ENCODE results near the gene HOXB6.
A peak's percentile ranks its signal among the peaks of the same experiment; 100 is the strongest.

HOXB6 gene

DNA sequence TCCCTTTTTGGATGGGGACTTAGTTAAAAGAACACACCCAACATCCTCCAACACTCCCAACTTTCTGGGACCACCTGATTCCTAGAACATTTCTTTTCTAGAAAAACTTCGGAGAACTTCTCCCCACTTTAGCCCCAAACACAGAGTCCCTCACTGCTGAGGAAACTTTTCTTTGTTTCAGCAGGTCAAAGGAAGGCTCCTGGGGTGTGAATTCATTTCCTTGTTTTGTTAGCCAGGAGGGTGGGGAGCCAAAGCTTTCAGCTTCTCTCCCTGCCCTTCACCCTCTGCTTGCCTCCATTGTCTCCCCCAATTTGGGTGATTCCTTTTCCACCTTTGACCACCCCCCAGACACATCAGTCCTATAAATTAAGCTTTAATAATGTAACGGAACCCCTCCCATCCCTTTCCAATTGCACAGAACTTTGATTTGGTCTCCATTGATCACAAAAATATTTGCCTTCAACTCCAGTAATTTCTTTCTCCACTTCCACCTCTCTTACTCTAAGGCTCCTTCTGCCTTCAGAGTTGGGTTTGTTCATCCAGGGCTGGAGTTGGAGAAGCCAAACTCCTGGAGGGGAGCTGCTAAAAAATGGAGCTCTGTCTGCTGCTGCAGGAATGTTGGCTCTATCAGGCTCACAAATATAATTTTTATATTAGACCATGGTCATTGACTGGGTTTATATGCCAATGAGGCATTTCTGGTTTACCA, 37.0 kb downstream of the HOXB6 start:
- peak overlapping the region; percentile 75 for H3K27ac ChIP-seq (ENCODE audit: low read depth, low read length)
- peak overlapping the region in 4 of 5 donors; percentile 4 to 48 (median 44) for H3K4me3 ChIP-seq (ENCODE audit: low read depth in 1 of 5, low read length in 5 of 5)
- H3K4me1 ChIP-seq (ENCODE audit: control insufficient read depth in 5 of 5, insufficient read depth in 5 of 5, low read length in 5 of 5) = peaks cover 16 to 95% (median 88%) of the 10 kb centered on the region in 5 donors
- H3K27me3 ChIP-seq (ENCODE audit: control insufficient read depth in 5 of 5, insufficient read depth in 4 of 5, low read length in 5 of 5) = no peaks in the 10 kb centered on the region
- H3K36me3 ChIP-seq (ENCODE audit: control insufficient read depth in 5 of 5, insufficient read depth in 5 of 5, low read length in 5 of 5) = peaks cover 0 to 3% (median 0%) of the 10 kb centered on the region in 5 donors
- H3K9ac ChIP-seq (ENCODE audit: low read length in 5 of 5) = peak overlapping the region in 1 of 5 donors; percentile 13
- H3K9me3 ChIP-seq (ENCODE audit: control insufficient read depth in 5 of 5, low read length in 5 of 5) = no peaks in the 10 kb centered on the region

- Histone ChIP-seq H3K27ac (ENCODE audit: low read depth, low read length) (peak overlapping the region; percentile 75), H3K4me3 (ENCODE audit: low read depth in 1 of 5, low read length in 5 of 5) (peak overlapping the region in 1 of 5 donors; percentile 30), H3K9ac (ENCODE audit: low read length in 5 of 5) (no peak overlapping the region), H3K4me1 (ENCODE audit: control insufficient read depth in 5 of 5, insufficient read depth in 5 of 5, low read length in 5 of 5) (peaks cover 12 to 95% (median 86%) of the 10 kb centered on the region in 5 donors), H3K27me3 (ENCODE audit: control insufficient read depth in 5 of 5, insufficient read depth in 4 of 5, low read length in 5 of 5) (no peaks in the 10 kb centered on the region), H3K9me3 (ENCODE audit: control insufficient read depth in 5 of 5, low read length in 5 of 5) (no peaks in the 10 kb centered on the region), H3K36me3 (ENCODE audit: control insufficient read depth in 5 of 5, insufficient read depth in 5 of 5, low read length in 5 of 5) (peaks cover 0 to under 1% (median 0%) of the 10 kb centered on the region in 5 donors)
These were observed 37.6 kb downstream of the HOXB6 start for GRCh38 chr17:48567209-48567608.

GRCh38 chr17:48566717-48567116, 38.1 kb downstream of the HOXB6 start:
- peak overlapping the region; percentile 75 for H3K27ac ChIP-seq (ENCODE audit: low read depth, low read length)
- no peaks in the 10 kb centered on the region for H3K36me3 ChIP-seq (ENCODE audit: control insufficient read depth in 5 of 5, insufficient read depth in 5 of 5, low read length in 5 of 5)
- H3K9ac ChIP-seq (ENCODE audit: low read length in 5 of 5) = no peak overlapping the region
- no peaks in the 10 kb centered on the region for H3K9me3 ChIP-seq (ENCODE audit: control insufficient read depth in 5 of 5, low read length in 5 of 5)
- no peaks in the 10 kb centered on the region for H3K27me3 ChIP-seq (ENCODE audit: control insufficient read depth in 5 of 5, insufficient read depth in 4 of 5, low read length in 5 of 5)
- H3K4me1 ChIP-seq (ENCODE audit: control insufficient read depth in 5 of 5, insufficient read depth in 5 of 5, low read length in 5 of 5) = peaks cover 12 to 94% (median 82%) of the 10 kb centered on the region in 5 donors
- no peak overlapping the region for H3K4me3 ChIP-seq (ENCODE audit: low read depth in 1 of 5, low read length in 5 of 5)

DNA sequence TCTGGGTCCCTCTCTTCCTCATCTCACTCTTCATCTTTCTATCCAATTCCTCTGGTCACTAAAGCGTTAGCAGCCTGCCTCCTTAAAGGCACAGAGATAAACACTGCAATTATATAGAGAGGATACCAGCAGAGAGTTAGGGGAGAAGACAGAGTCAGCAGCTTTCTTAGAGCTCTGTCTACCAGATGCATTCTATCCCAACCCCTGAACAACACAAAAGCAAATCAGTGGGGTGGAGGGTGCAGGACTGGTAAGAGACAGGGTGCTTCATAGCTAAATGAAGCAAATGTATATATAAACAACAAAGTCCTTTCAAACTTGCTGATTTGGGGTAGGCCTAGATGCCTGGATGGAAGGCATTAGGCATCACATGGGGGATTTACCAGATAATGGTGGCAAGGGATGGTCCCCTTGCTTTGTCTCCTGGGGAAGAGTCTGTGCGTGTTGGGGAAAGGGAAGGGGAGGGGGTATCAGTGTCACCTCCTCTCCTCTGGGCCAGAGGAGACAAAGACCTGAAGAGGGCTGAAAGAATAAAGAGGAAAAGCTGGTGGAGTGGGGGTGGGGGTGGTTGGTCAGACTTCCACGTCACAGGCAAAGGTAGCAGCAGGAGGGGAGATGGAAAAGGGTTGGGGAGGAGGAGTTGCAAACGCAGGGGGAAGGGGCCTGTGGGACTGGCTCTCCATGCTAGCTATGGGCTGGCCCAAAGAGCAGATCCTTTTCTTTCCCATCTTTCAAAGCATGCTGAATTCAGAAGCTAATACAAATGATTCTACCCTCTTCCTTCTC, 38.7 kb downstream of the HOXB6 start:
- H3K27me3 ChIP-seq (ENCODE audit: control insufficient read depth in 5 of 5, insufficient read depth in 4 of 5, low read length in 5 of 5) = no peaks in the 10 kb centered on the region
- no peak overlapping the region for H3K4me3 ChIP-seq (ENCODE audit: low read depth in 1 of 5, low read length in 5 of 5)
- peak overlapping the region; percentile 75 for H3K27ac ChIP-seq (ENCODE audit: low read depth, low read length)
- H3K9ac ChIP-seq (ENCODE audit: low read length in 5 of 5) = peak overlapping the region in 1 of 5 donors; percentile 22
- no peaks in the 10 kb centered on the region for H3K36me3 ChIP-seq (ENCODE audit: control insufficient read depth in 5 of 5, insufficient read depth in 5 of 5, low read length in 5 of 5)
- no peaks in the 10 kb centered on the region for H3K9me3 ChIP-seq (ENCODE audit: control insufficient read depth in 5 of 5, low read length in 5 of 5)
- peaks cover 12 to 94% (median 80%) of the 10 kb centered on the region in 5 donors for H3K4me1 ChIP-seq (ENCODE audit: control insufficient read depth in 5 of 5, insufficient read depth in 5 of 5, low read length in 5 of 5)

- H3K9ac ChIP-seq (ENCODE audit: low read length in 5 of 5) = peak overlapping the region in 3 of 5 donors; percentile 16 to 73 (median 71)
- H3K27me3 ChIP-seq (ENCODE audit: control insufficient read depth in 5 of 5, insufficient read depth in 4 of 5, low read length in 5 of 5) = no peaks in the 10 kb centered on the region
- H3K9me3 ChIP-seq (ENCODE audit: control insufficient read depth in 5 of 5, low read length in 5 of 5) = no peaks in the 10 kb centered on the region
- no peaks in the 10 kb centered on the region for H3K36me3 ChIP-seq (ENCODE audit: control insufficient read depth in 5 of 5, insufficient read depth in 5 of 5, low read length in 5 of 5)
- H3K4me1 ChIP-seq (ENCODE audit: control insufficient read depth in 5 of 5, insufficient read depth in 5 of 5, low read length in 5 of 5) = peaks cover 9 to 92% (median 77%) of the 10 kb centered on the region in 5 donors
- peak overlapping the region; percentile 60 to 75 (median 71) for H3K4me3 ChIP-seq (ENCODE audit: low read depth in 1 of 5, low read length in 5 of 5)
- peak overlapping the region; percentile 72 for H3K27ac ChIP-seq (ENCODE audit: low read depth, low read length)
These were observed 39.7 kb downstream of the HOXB6 start for GRCh38 chr17:48565022-48565554.

GRCh38 chr17:48564188-48565021, 40.4 kb downstream of the HOXB6 start:
- H3K9me3 ChIP-seq (ENCODE audit: control insufficient read depth in 5 of 5, low read length in 5 of 5) = no peaks in the 10 kb centered on the region
- peaks cover 9 to 94% (median 77%) of the 10 kb centered on the region in 5 donors for H3K4me1 ChIP-seq (ENCODE audit: control insufficient read depth in 5 of 5, insufficient read depth in 5 of 5, low read length in 5 of 5)
- peak overlapping the region; percentile 60 to 75 (median 71) for H3K4me3 ChIP-seq (ENCODE audit: low read depth in 1 of 5, low read length in 5 of 5)
- peaks cover 0 to 1% (median 0%) of the 10 kb centered on the region in 5 donors for H3K36me3 ChIP-seq (ENCODE audit: control insufficient read depth in 5 of 5, insufficient read depth in 5 of 5, low read length in 5 of 5)
- H3K9ac ChIP-seq (ENCODE audit: low read length in 5 of 5) = peak overlapping the region; percentile 16 to 73 (median 71)
- no peaks in the 10 kb centered on the region for H3K27me3 ChIP-seq (ENCODE audit: control insufficient read depth in 5 of 5, insufficient read depth in 4 of 5, low read length in 5 of 5)
- peak overlapping the region; percentile 72 for H3K27ac ChIP-seq (ENCODE audit: low read depth, low read length)

GRCh38 chr17:48563867-48564187, 41.0 kb downstream of the HOXB6 start:
- Histone ChIP-seq H3K4me3 (ENCODE audit: low read depth in 1 of 5, low read length in 5 of 5) (peak overlapping the region in 4 of 5 donors; percentile 38 to 74 (median 43)), H3K9ac (ENCODE audit: low read length in 5 of 5) (peak overlapping the region in 2 of 5 donors; percentile 1 to 9), H3K36me3 (ENCODE audit: control insufficient read depth in 5 of 5, insufficient read depth in 5 of 5, low read length in 5 of 5) (peaks cover 0 to 3% (median 0%) of the 10 kb centered on the region in 5 donors), H3K27me3 (ENCODE audit: control insufficient read depth in 5 of 5, insufficient read depth in 4 of 5, low read length in 5 of 5) (no peaks in the 10 kb centered on the region), H3K4me1 (ENCODE audit: control insufficient read depth in 5 of 5, insufficient read depth in 5 of 5, low read length in 5 of 5) (peaks cover 9 to 95% (median 77%) of the 10 kb centered on the region in 5 donors), H3K9me3 (ENCODE audit: control insufficient read depth in 5 of 5, low read length in 5 of 5) (no peaks in the 10 kb centered on the region), H3K27ac (ENCODE audit: low read depth, low read length) (peak overlapping the region; percentile 50)

GRCh38 chr17:48563385-48563838, 41.4 kb downstream of the HOXB6 start:
- Histone ChIP-seq H3K4me3 (ENCODE audit: low read depth in 1 of 5, low read length in 5 of 5) (peak overlapping the region in 4 of 5 donors; percentile 16 to 74 (median 43)), H3K27ac (ENCODE audit: low read depth, low read length) (peak overlapping the region; percentile 50), H3K4me1 (ENCODE audit: control insufficient read depth in 5 of 5, insufficient read depth in 5 of 5, low read length in 5 of 5) (peaks cover 9 to 95% (median 77%) of the 10 kb centered on the region in 5 donors), H3K27me3 (ENCODE audit: control insufficient read depth in 5 of 5, insufficient read depth in 4 of 5, low read length in 5 of 5) (no peaks in the 10 kb centered on the region), H3K36me3 (ENCODE audit: control insufficient read depth in 5 of 5, insufficient read depth in 5 of 5, low read length in 5 of 5) (peaks cover 0 to 3% (median 0%) of the 10 kb centered on the region in 5 donors), H3K9me3 (ENCODE audit: control insufficient read depth in 5 of 5, low read length in 5 of 5) (no peaks in the 10 kb centered on the region), H3K9ac (ENCODE audit: low read length in 5 of 5) (peak overlapping the region in 2 of 5 donors; percentile 1 to 9)

DNA sequence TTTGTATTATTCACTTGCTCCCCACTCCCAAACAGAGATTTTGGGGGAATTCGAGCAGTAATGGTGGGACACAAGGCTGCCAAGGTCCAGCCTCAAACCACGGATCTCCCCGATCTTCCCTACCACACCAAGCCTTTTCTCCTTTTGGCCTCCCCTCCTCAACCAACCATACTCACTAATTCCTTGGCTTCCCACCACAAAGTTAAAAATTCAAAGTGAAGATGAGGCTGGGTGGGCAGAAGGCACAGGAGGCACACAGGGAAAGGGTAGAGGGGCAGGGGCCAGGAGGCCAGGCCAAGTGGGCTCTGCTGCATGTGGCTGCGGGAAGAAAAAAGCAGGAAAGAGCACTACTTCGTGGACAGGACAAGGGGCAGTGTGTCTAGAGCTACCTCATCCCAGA, 41.9 kb downstream of the HOXB6 start:
- Histone ChIP-seq H3K4me3 (ENCODE audit: low read depth in 1 of 5, low read length in 5 of 5) (peak overlapping the region in 2 of 5 donors; percentile 12 to 74), H3K9me3 (ENCODE audit: control insufficient read depth in 5 of 5, low read length in 5 of 5) (no peaks in the 10 kb centered on the region), H3K36me3 (ENCODE audit: control insufficient read depth in 5 of 5, insufficient read depth in 5 of 5, low read length in 5 of 5) (peaks cover 0 to 3% (median 0%) of the 10 kb centered on the region in 5 donors), H3K27ac (ENCODE audit: low read depth, low read length) (no peak overlapping the region), H3K27me3 (ENCODE audit: control insufficient read depth in 5 of 5, insufficient read depth in 4 of 5, low read length in 5 of 5) (no peaks in the 10 kb centered on the region), H3K4me1 (ENCODE audit: control insufficient read depth in 5 of 5, insufficient read depth in 5 of 5, low read length in 5 of 5) (peaks cover 9 to 95% (median 76%) of the 10 kb centered on the region in 5 donors), H3K9ac (ENCODE audit: low read length in 5 of 5) (peak overlapping the region in 1 of 5 donors; percentile 33)

Measured in subcutaneous abdominal adipose tissue (tissue), 5 donors.